ENCODE measurements around the gene MPRIP.
"Not testable (repeated sequence)": the region's sequence is repeated elsewhere in the genome, so short reads cannot be mapped to it uniquely, and the experiment has no call there.

DNA sequence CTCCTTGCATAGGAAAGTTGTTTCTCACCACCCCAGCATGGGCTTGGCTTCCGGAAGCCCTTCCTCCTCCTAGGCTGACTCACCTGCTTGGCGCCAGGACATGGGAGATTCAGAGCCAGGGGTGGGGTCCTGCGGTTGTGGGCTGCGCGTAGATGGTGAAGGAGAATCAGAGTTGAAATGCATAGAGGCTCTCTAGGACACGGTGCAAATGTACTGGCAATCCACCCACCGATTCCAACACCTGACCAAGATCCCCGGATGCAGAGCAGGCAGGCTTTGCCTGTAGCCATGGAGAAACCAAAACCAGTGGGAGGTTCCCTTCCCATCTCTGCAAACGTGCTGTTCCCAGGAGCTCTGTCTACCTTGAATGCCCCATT is 27.5 kb upstream of the MPRIP start:
- TF ChIP-seq, protein P1, sequence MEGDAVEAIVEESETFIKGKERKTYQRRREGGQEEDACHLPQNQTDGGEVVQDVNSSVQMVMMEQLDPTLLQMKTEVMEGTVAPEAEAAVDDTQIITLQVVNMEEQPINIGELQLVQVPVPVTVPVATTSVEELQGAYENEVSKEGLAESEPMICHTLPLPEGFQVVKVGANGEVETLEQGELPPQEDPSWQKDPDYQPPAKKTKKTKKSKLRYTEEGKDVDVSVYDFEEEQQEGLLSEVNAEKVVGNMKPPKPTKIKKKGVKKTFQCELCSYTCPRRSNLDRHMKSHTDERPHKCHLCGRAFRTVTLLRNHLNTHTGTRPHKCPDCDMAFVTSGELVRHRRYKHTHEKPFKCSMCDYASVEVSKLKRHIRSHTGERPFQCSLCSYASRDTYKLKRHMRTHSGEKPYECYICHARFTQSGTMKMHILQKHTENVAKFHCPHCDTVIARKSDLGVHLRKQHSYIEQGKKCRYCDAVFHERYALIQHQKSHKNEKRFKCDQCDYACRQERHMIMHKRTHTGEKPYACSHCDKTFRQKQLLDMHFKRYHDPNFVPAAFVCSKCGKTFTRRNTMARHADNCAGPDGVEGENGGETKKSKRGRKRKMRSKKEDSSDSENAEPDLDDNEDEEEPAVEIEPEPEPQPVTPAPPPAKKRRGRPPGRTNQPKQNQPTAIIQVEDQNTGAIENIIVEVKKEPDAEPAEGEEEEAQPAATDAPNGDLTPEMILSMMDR (IDR thresholded peaks at IDR 0.05 in 2 of 3, conservative IDR thresholded peaks at IDR 0.05 in 1 of 3; ENCODE audit: borderline replicate concordance in 1 of 3, insufficient read depth in 1 of 3, low read depth in 2 of 3, low read length in 2 of 3), result not testable (repeated sequence)
- TF ChIP-seq, protein P2, sequence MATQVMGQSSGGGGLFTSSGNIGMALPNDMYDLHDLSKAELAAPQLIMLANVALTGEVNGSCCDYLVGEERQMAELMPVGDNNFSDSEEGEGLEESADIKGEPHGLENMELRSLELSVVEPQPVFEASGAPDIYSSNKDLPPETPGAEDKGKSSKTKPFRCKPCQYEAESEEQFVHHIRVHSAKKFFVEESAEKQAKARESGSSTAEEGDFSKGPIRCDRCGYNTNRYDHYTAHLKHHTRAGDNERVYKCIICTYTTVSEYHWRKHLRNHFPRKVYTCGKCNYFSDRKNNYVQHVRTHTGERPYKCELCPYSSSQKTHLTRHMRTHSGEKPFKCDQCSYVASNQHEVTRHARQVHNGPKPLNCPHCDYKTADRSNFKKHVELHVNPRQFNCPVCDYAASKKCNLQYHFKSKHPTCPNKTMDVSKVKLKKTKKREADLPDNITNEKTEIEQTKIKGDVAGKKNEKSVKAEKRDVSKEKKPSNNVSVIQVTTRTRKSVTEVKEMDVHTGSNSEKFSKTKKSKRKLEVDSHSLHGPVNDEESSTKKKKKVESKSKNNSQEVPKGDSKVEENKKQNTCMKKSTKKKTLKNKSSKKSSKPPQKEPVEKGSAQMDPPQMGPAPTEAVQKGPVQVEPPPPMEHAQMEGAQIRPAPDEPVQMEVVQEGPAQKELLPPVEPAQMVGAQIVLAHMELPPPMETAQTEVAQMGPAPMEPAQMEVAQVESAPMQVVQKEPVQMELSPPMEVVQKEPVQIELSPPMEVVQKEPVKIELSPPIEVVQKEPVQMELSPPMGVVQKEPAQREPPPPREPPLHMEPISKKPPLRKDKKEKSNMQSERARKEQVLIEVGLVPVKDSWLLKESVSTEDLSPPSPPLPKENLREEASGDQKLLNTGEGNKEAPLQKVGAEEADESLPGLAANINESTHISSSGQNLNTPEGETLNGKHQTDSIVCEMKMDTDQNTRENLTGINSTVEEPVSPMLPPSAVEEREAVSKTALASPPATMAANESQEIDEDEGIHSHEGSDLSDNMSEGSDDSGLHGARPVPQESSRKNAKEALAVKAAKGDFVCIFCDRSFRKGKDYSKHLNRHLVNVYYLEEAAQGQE (IDR thresholded peaks at IDR 0.05; ENCODE audit: low read depth), result not testable (repeated sequence)
- not testable (repeated sequence) for TF ChIP-seq ZFX (IDR thresholded peaks at IDR 0.05); POLR2A (IDR thresholded peaks at IDR 0.05; ENCODE audit: borderline replicate concordance, extremely low read depth, insufficient read depth, insufficient read length); ZNF274 (IDR thresholded peaks at IDR 0.05; ENCODE audit: low read depth, low read length); YY1 (IDR thresholded peaks at IDR 0.05; ENCODE audit: extremely low read depth, insufficient replicate concordance, low read depth, low read length); RAD21 (IDR thresholded peaks at IDR 0.05; ENCODE audit: low read depth); EGR1 (IDR thresholded peaks at IDR 0.05; ENCODE audit: low read depth)
- TF ChIP-seq, protein P3, sequence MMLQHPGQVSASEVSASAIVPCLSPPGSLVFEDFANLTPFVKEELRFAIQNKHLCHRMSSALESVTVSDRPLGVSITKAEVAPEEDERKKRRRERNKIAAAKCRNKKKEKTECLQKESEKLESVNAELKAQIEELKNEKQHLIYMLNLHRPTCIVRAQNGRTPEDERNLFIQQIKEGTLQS (IDR thresholded peaks at IDR 0.05), result not testable (repeated sequence)
